Smooth muscle cell (in vitro differentiated cells): ENCODE results near the gene CDKN1A. TPM values are rescaled to one million over a fixed set of nuclear protein-coding genes. Genes with fewer than 3 reads are reported as not detected.
A peak's percentile ranks its signal among the peaks of the same experiment; 100 is the strongest.

Source experiments
- DNase-seq: peaks from one replicate; lab custom pipeline; 2025; ENCODE audit not compliant: unreplicated experiment; lab: John Stamatoyannopoulos, UW
- H2AFZ ChIP-seq: fragments of 200-600 bp; sonication (generic); 2 replicates; pipeline ENCODE4 v1.6.0; 2016; ENCODE audit warnings: antibody characterized with exemption, low read depth, mild to moderate bottlenecking
- H3F3A ChIP-seq: fragments of 200-600 bp; sonication (generic); 2 replicates; pipeline ENCODE4 v1.6.0; 2017; ENCODE audit warnings: antibody characterized with exemption, low read depth
- H3K27ac ChIP-seq: fragments of 200-600 bp; sonication (generic); 2 replicates; pipeline ENCODE4 v1.5.1; 2016; ENCODE audit warnings: low read depth, mild to moderate bottlenecking
- H3K27me3 ChIP-seq: fragments of 200-600 bp; sonication (generic); 2 replicates; pipeline ENCODE4 v1.6.1; 2016; ENCODE audit warnings: low read depth, mild to moderate bottlenecking
- H3K36me3 ChIP-seq: fragments of 200-600 bp; sonication (generic); 2 replicates; pipeline ENCODE4 v1.5.1; 2016; ENCODE audit warnings: low read depth
- H3K4me1 ChIP-seq: fragments of 200-600 bp; sonication (generic); 2 replicates; pipeline ENCODE4 v1.5.1; 2016; ENCODE audit warnings: low read depth
- H3K4me2 ChIP-seq: fragments of 200-600 bp; sonication (generic); 2 replicates; pipeline ENCODE4 v1.6.0; 2016; ENCODE audit warnings: mild to moderate bottlenecking
- H3K4me3 ChIP-seq: fragments of 200-600 bp; sonication (generic); 2 replicates; pipeline ENCODE4 v1.5.1; 2016; ENCODE audit warnings: mild to moderate bottlenecking
- H3K79me2 ChIP-seq: fragments of 200-600 bp; sonication (generic); 2 replicates; pipeline ENCODE4 v1.6.0; 2016; ENCODE audit warnings: low read depth, mild to moderate bottlenecking
- H3K9ac ChIP-seq: fragments of 200-600 bp; sonication (generic); 2 replicates; pipeline ENCODE4 v1.6.0; 2016; ENCODE audit warnings: low read depth
- H3K9me3 ChIP-seq: fragments of 200-600 bp; sonication (generic); replicated peaks from 2 replicates; pipeline ENCODE4 v1.5.1; 2016; ENCODE audit warnings: low read depth
- H4K20me1 ChIP-seq: fragments of 200-600 bp; sonication (generic); 2 replicates; pipeline ENCODE4 v1.6.0; 2016; ENCODE audit warnings: low read depth
- WGBS: methylation state at CpG from one replicate; pipeline ENCODE4 v1.1.7; 2016; ENCODE audit warnings: low lambda C conversion rate; 5-methylcytosine and 5-hydroxymethylcytosine counted together
- polyA plus RNA-seq: library from polyadenylated mRNA; unstranded; fragments of >200 nt; fragmentation: Nextera tagmentation; extraction: Ambion mirVana; gene quantifications from 2 replicates; pipeline ENCODE4 v1.2.1, GENCODE V29; 2016
- total RNA-seq: library from RNA; depleted of rRNA; stranded (reverse); fragments of >200 nt; gene quantifications from 2 replicates; pipeline ENCODE4 v1.2.3, GENCODE V29; 2014
- TF ChIP-seq, protein P1 (sequence below): fragments of 200-600 bp; sonication (generic); IDR thresholded peaks from 2 replicates; pipeline ENCODE4 v1.5.1; 2017; ENCODE audit warnings: borderline replicate concordance, mild to moderate bottlenecking, antibody characterized with exemption; ENCODE audit not compliant: insufficient read depth, poor library complexity, severe bottlenecking

Gene CDKN1A
- total and polyA plus RNA-seq, 2 experiments from 2014 or later = 859 to 1,633 TPM

DNA sequence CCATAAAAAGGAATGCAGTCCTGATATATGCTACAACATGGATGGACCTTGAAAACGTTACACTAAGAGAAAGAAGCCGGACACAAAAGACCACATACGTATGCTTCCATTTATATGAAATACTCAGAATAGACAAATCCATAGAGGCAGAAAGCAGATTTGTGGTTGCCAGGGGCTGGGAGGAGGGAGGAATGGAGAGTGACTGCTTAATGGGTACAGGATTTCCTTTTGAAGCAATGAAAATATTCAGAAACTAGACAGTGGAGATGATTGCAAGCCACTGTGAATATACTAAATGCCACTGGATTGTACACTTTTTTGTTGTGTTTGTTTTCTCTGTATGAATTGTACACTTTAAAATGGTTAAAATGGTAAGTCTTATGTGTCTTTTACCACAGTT is 29.4 kb upstream of the CDKN1A start:
- no peak overlapping the region for H3K4me3 ChIP-seq
- H3K4me1 ChIP-seq = peaks cover 18% of the 10 kb centered on the region
- peak overlapping the region; percentile 62 for H3K27ac ChIP-seq
- TF ChIP-seq, protein P1, sequence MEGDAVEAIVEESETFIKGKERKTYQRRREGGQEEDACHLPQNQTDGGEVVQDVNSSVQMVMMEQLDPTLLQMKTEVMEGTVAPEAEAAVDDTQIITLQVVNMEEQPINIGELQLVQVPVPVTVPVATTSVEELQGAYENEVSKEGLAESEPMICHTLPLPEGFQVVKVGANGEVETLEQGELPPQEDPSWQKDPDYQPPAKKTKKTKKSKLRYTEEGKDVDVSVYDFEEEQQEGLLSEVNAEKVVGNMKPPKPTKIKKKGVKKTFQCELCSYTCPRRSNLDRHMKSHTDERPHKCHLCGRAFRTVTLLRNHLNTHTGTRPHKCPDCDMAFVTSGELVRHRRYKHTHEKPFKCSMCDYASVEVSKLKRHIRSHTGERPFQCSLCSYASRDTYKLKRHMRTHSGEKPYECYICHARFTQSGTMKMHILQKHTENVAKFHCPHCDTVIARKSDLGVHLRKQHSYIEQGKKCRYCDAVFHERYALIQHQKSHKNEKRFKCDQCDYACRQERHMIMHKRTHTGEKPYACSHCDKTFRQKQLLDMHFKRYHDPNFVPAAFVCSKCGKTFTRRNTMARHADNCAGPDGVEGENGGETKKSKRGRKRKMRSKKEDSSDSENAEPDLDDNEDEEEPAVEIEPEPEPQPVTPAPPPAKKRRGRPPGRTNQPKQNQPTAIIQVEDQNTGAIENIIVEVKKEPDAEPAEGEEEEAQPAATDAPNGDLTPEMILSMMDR = no peak
- H2AFZ ChIP-seq = peak overlapping the region; percentile 26
- no peaks in the 10 kb centered on the region for H3K9me3 ChIP-seq
- H3K36me3 ChIP-seq = no peaks in the 10 kb centered on the region
- H3K27me3 ChIP-seq = no peaks in the 10 kb centered on the region
- no peak overlapping the region for H3K9ac ChIP-seq
- H3K79me2 ChIP-seq = no peaks in the 10 kb centered on the region
- peak overlapping the region; percentile 32 for H3K4me2 ChIP-seq
- no peak for DNase-seq
- 93% methylated on average over 3 of the region's 3 CpGs for WGBS
- H4K20me1 ChIP-seq = no peaks in the 10 kb centered on the region
- no peaks in the 10 kb centered on the region for H3F3A ChIP-seq

DNA sequence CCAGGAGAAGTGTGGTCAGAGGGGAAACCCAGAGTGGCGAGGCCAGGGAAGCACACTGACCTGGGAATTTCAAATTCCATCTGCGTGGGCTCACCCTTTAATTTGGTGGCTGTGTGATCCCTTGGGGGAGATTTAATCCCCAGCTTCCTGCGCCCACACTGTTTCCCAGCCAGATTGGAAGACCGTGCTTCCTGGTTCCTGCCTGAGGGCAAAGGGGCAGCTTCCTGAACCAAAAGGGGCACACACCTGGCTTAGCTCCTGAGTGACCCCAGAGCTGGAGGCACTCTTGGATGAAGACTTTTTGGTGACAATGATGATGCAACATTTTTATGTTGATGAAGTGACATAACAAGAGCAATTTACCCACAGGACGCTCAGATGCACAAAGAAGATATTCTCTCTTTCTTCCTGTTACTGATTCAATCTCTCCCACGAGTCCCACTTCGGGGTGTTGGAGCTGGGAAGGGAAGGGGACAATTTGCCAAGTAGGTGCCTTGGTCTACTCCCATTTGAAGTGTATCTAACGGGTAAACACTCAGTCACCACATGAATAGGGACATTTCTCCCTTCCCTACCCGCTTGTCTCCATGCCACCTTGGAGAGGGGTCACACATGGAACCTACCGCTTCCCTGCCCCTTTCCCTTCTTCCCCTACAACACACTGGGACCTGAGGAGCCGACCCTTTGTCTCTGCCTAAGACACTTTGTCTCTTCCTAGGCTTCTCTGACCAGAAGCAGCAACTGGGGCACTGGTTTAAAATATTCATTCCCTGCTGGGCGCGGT is 28.6 kb upstream of the CDKN1A start:
- no peak overlapping the region for H3K9ac ChIP-seq
- H3K4me3 ChIP-seq = no peak overlapping the region
- TF ChIP-seq, protein P1 = no peak
- peak overlapping the region; percentile 26 for H2AFZ ChIP-seq
- WGBS = 46% methylated on average over 13 of the region's 13 CpGs
- H3F3A ChIP-seq = no peaks in the 10 kb centered on the region
- H3K27ac ChIP-seq = peak overlapping the region; percentile 62
- no peaks in the 10 kb centered on the region for H4K20me1 ChIP-seq
- peak overlapping the region; percentile 32 for H3K4me2 ChIP-seq
- no peaks in the 10 kb centered on the region for H3K36me3 ChIP-seq
- H3K79me2 ChIP-seq = no peaks in the 10 kb centered on the region
- no peak for DNase-seq
- H3K4me1 ChIP-seq = peaks cover 18% of the 10 kb centered on the region
- no peaks in the 10 kb centered on the region for H3K9me3 ChIP-seq
- no peaks in the 10 kb centered on the region for H3K27me3 ChIP-seq

- Histone ChIP-seq H3K27me3 (no peaks in the 10 kb centered on the region), H4K20me1 (no peaks in the 10 kb centered on the region), H3K36me3 (no peaks in the 10 kb centered on the region), H2AFZ (no peak overlapping the region), H3K4me3 (no peak overlapping the region), H3K4me2 (peak overlapping the region; percentile 28), H3K9ac (no peak overlapping the region), H3K79me2 (no peaks in the 10 kb centered on the region), H3F3A (peaks cover 4% of the 10 kb centered on the region), H3K4me1 (peaks cover 23% of the 10 kb centered on the region), H3K9me3 (no peaks in the 10 kb centered on the region), H3K27ac (no peak overlapping the region)
- DNase-seq = no peak
- TF ChIP-seq, protein P1 = no peak
- 46% methylated on average over 2 of the region's 2 CpGs for WGBS
Observed at GRCh38 chr6:36650848-36651478, 27.6 kb upstream of the CDKN1A start.
